T-helper 2 cell treated with Interferon-gamma antibody and Interleukin-4, amounts not matched to agents 100 ng/mL and 5 ng/mL, for 36 hours (primary cell): ENCODE results near the gene SMYD1. TPM values are rescaled to one million over a fixed set of nuclear protein-coding genes. Genes with fewer than 3 reads are reported as not detected.
"Not testable (repeated sequence)": the region's sequence is repeated elsewhere in the genome, so short reads cannot be mapped to it uniquely, and the experiment has no call there.

Experiments used
- intact Hi-C: fragments of 100-400 bp; cut with micrococcal nuclease; formaldehyde crosslinking; loops from one replicate; pipeline ENCODE4 v1.15.1; 2023
- total RNA-seq: library from RNA; stranded (reverse); gene quantifications from 2 replicates; pipeline ENCODE4 v1.2.3, GENCODE V29; 2022

The SMYD1 gene
- not detected in 2 replicates for total RNA-seq

- intact Hi-C loops = no loop called here
Observed at GRCh38 chr2:88067598-88067997, at the start of gene SMYD1. SMYD1 (plus strand) TSS chr2:88067825; CDS start chr2:88067865, 40 bp downstream.

GRCh38 chr2:88018077-88018805 is 49.4 kb upstream of the SMYD1 start:
- intact Hi-C loops = not testable (repeated sequence)

GRCh38 chr2:88018909-88019308 is 48.7 kb upstream of the SMYD1 start:
- intact Hi-C loops = no loop called here

GRCh38 chr2:88019985-88020384 is 47.6 kb upstream of the SMYD1 start:
- intact Hi-C loops = no loop called here

GRCh38 chr2:88022669-88022921 is 45.0 kb upstream of the SMYD1 start:
- intact Hi-C loops = no loop called here

- intact Hi-C loops = no loop called here
Observed at GRCh38 chr2:88024509-88024908, 43.1 kb upstream of the SMYD1 start.

- intact Hi-C loops = no loop called here
Observed at GRCh38 chr2:88027697-88028389, 39.8 kb upstream of the SMYD1 start.

GRCh38 chr2:88028931-88029330 is 38.7 kb upstream of the SMYD1 start:
- intact Hi-C loops = no loop called here

GRCh38 chr2:88032070-88032702 is 35.4 kb upstream of the SMYD1 start:
- intact Hi-C loops = no loop called here

GRCh38 chr2:88036182-88036581 is 31.4 kb upstream of the SMYD1 start:
- intact Hi-C loops = no loop called here

GRCh38 chr2:88036606-88037005 is 31.0 kb upstream of the SMYD1 start:
- intact Hi-C loops = no loop called here

GRCh38 chr2:88038263-88039105 is 29.1 kb upstream of the SMYD1 start:
- intact Hi-C loops = no loop called here

- intact Hi-C loops = no loop called here
Observed at GRCh38 chr2:88042476-88042875, 25.1 kb upstream of the SMYD1 start.

GRCh38 chr2:88045561-88045960 is 22.1 kb upstream of the SMYD1 start:
- intact Hi-C loops = not testable (repeated sequence)

- intact Hi-C loops = no loop called here
Observed at GRCh38 chr2:88048541-88048940, 19.1 kb upstream of the SMYD1 start.

GRCh38 chr2:88049622-88050021 is 18.0 kb upstream of the SMYD1 start:
- intact Hi-C loops = no loop called here

GRCh38 chr2:88051792-88052191 is 15.8 kb upstream of the SMYD1 start:
- intact Hi-C loops = no loop called here

GRCh38 chr2:88053296-88053695 is 14.3 kb upstream of the SMYD1 start:
- intact Hi-C loops = no loop called here

GRCh38 chr2:88053934-88054781 is 13.5 kb upstream of the SMYD1 start:
- intact Hi-C loops = no loop called here

- intact Hi-C loops = loop anchor here (1.0 kb wide), 2 partner anchors 39 to 572 kb away; partner anchors contain the start of genes EIF2AK3 and RNU2-63P
Observed at GRCh38 chr2:88054782-88055370, 12.7 kb upstream of the SMYD1 start.
